Endothelial cell of umbilical vein (primary cell): ENCODE data around the gene TTC39A. TPM values are rescaled to one million over a fixed set of nuclear protein-coding genes. Genes with fewer than 3 reads are reported as not detected.

Experiments
- BruUV-seq: library from RNA; stranded (reverse); fragments of 400-500 nt; replicated peaks from 2 replicates; lab custom pipeline; 2021; lab: Mats Ljungman, UMichigan
- CTCF ChIA-PET: fragments of 300-600, 350-600 bp; sonication (Branson Sonifier 250); formaldehyde crosslinking; loops from one replicate; lab custom pipeline; 2021; ENCODE audit warnings: antibody characterized with exemption, inconsistent platforms; lab: Charles Lee
- POLR2A ChIA-PET: fragments of 300-600, 350-600 bp; sonication (Branson Sonifier 250); formaldehyde crosslinking; loops from one replicate; lab custom pipeline; 2021; ENCODE audit warnings: antibody characterized with exemption, inconsistent platforms; lab: Charles Lee
- DNase-seq: peaks from one replicate; pipeline ENCODE4 v3.0.0-alpha.2; 2011; ENCODE audit warnings: low read depth, low spot score
- FAIRE-seq: peaks from 2 replicates; lab custom pipeline; 2011; peaks lifted over from hg19 to GRCh38; lab: Jason Lieb, UNC
- H2AFZ ChIP-seq: 2 replicates; pipeline ENCODE4 v1.6.0; 2012; ENCODE audit warnings: low read depth, low read length, control low read depth, inconsistent platforms
- H3K27ac ChIP-seq: 2 replicates; pipeline ENCODE4 v1.5.1; 2011; ENCODE audit warnings: low read depth, mild to moderate bottlenecking, control low read depth, low read length, moderate library complexity; ENCODE audit not compliant: insufficient read depth
- H3K27me3 ChIP-seq, 2 experiments: 2 replicates each; pipeline versions ENCODE4 v1.6.0 to v1.6.1; 2011; ENCODE audit warnings: low read length in 2 of 2, mixed read lengths in 1 of 2; ENCODE audit not compliant: control insufficient read depth in 2 of 2, insufficient read depth in 2 of 2
- H3K36me3 ChIP-seq, 2 experiments: 2 replicates in 1 of 2; 3 replicates in 1 of 2; pipeline ENCODE4 v1.5.1; 2011; ENCODE audit warnings: low read length in 2 of 2, mild to moderate bottlenecking in 1 of 2, moderate library complexity in 1 of 2; ENCODE audit not compliant: control insufficient read depth in 2 of 2, insufficient read depth in 2 of 2; ENCODE audit errors: extremely low read depth in 1 of 2
- H3K4me1 ChIP-seq: 3 replicates; pipeline ENCODE4 v1.5.1; 2011; ENCODE audit warnings: mild to moderate bottlenecking, low read length; ENCODE audit not compliant: control insufficient read depth, insufficient read depth; ENCODE audit errors: extremely low read depth
- H3K4me2 ChIP-seq: 2 replicates; pipeline ENCODE4 v1.6.1; 2011; ENCODE audit warnings: low read length, control low read depth, mixed read lengths; ENCODE audit not compliant: insufficient read depth
- H3K4me3 ChIP-seq, 3 experiments: fragments of 200-600 bp in 1 of 3; sonication (generic), shearing (Covaris generic) in 1 of 3; replicated peaks in 1 of 3; 2 replicates each; pipeline ENCODE4 v1.5.1; 2011 to 2016; ENCODE audit warnings: control low read depth in 3 of 3, low read length in 3 of 3, mild to moderate bottlenecking in 2 of 3, inconsistent platforms in 1 of 3, low read depth in 1 of 3, moderate library complexity in 1 of 3; ENCODE audit not compliant: insufficient read depth in 1 of 3
- H3K79me2 ChIP-seq: 2 replicates; pipeline ENCODE4 v1.6.0; 2012; ENCODE audit warnings: low read length, inconsistent platforms; ENCODE audit not compliant: control insufficient read depth, insufficient read depth
- H3K9ac ChIP-seq: replicated peaks from 2 replicates; pipeline ENCODE3; 2011; ENCODE audit warnings: low read length, control low read depth; ENCODE audit not compliant: insufficient read depth; ENCODE audit errors: extremely low read depth
- H3K9me1 ChIP-seq: replicated peaks from 3 replicates; pipeline ENCODE4 v1.6.0; 2011; ENCODE audit warnings: mild to moderate bottlenecking, low read length; ENCODE audit not compliant: control insufficient read depth, insufficient read depth; ENCODE audit errors: extremely low read depth
- H3K9me3 ChIP-seq: replicated peaks from 2 replicates; pipeline ENCODE4 v1.5.1; 2012; ENCODE audit warnings: low read length, inconsistent platforms; ENCODE audit not compliant: control insufficient read depth, insufficient read depth
- H4K20me1 ChIP-seq: replicated peaks from 2 replicates; pipeline ENCODE3; 2011; ENCODE audit warnings: mild to moderate bottlenecking, low read length; ENCODE audit not compliant: control insufficient read depth, insufficient read depth; ENCODE audit errors: extremely low read depth
- EZH2 ChIP-seq: IDR thresholded peaks from 2 replicates; pipeline ENCODE4 v1.6.1; 2012; ENCODE audit warnings: borderline replicate concordance, low read depth, mild to moderate bottlenecking, moderate library complexity, low read length, inconsistent platforms; ENCODE audit not compliant: severe bottlenecking
- FOS ChIP-seq: IDR thresholded peaks from 2 replicates; pipeline ENCODE4 v1.6.1; 2011; ENCODE audit warnings: mild to moderate bottlenecking, low read length, moderate library complexity, borderline replicate concordance; ENCODE audit not compliant: insufficient read depth
- GATA2 ChIP-seq: IDR thresholded peaks from 2 replicates; pipeline ENCODE4 v1.7.0; 2011; ENCODE audit warnings: low read depth, mild to moderate bottlenecking, moderate library complexity, mixed read lengths, low read length; ENCODE audit not compliant: insufficient read length, insufficient read depth
- JUN ChIP-seq: IDR thresholded peaks from 2 replicates; pipeline ENCODE4 v1.6.1; 2011; ENCODE audit warnings: borderline replicate concordance, low read depth; ENCODE audit not compliant: insufficient read length, insufficient read depth
- MAX ChIP-seq: IDR thresholded peaks from 2 replicates; pipeline ENCODE4 v1.6.1; 2011; ENCODE audit not compliant: insufficient read depth, insufficient read length
- MYC ChIP-seq: IDR thresholded peaks from one replicate; pipeline ENCODE4 v1.6.1; 2011; ENCODE audit warnings: mild to moderate bottlenecking, low read depth, low read length
- POLR2A ChIP-seq: IDR thresholded peaks from 2 replicates; pipeline ENCODE4 v1.6.1; 2012; ENCODE audit warnings: low read depth, mild to moderate bottlenecking, control low read depth, low read length
- POLR2AphosphoS5 ChIP-seq: IDR thresholded peaks from 2 replicates; pipeline ENCODE4 v1.6.1; 2012; ENCODE audit warnings: low read depth, mild to moderate bottlenecking, control low read depth, low read length, moderate library complexity; ENCODE audit not compliant: insufficient read depth
- dilution Hi-C: fragments of 300-500 bp; cut with MboI; formaldehyde crosslinking; loops from one replicate; pipeline ENCODE4 v1.15.0; 2019; ENCODE audit warnings: low sequenced_read_pairs; ENCODE audit not compliant: extremely low pct_ligation_motif_present
- intact Hi-C: fragments of 100-400 bp; cut with micrococcal nuclease; formaldehyde crosslinking; loops from one replicate; pipeline ENCODE4 v1.10.0; 2022
- polyA plus RNA-seq, 4 experiments: library from polyadenylated mRNA; depleted of rRNA in 3 of 4; stranded (reverse) in 3 of 4; unstranded in 1 of 4; fragments of >200 nt; gene quantifications; 2 replicates each; pipeline versions ENCODE4 v1.2.1 to v1.2.3, GENCODE V29; 2011 to 2012; ENCODE audit warnings: missing spikeins in 1 of 4
- total RNA-seq: library from RNA; stranded (reverse); gene quantifications from 2 replicates; pipeline ENCODE4 v1.2.3, GENCODE V29; 2021
- TF ChIP-seq, protein P1 (sequence below), 2 donors: IDR thresholded peaks; 1 replicate in 1 of 2; 2 replicates in 1 of 2; pipeline ENCODE4 v1.5.1; 2011; ENCODE audit warnings: low read length in 2 of 2, mild to moderate bottlenecking in 2 of 2, moderate library complexity in 2 of 2, control low read depth in 1 of 2, inconsistent platforms in 1 of 2, low read depth in 1 of 2; ENCODE audit not compliant: insufficient read depth in 1 of 2; ENCODE audit errors: extremely low read depth in 1 of 2

TTC39A gene
- total and polyA plus RNA-seq, 2 donors (not counting 3 experiments of a cell fraction or from before 2014, with no cell fraction given) = 1.1 to 1.7 TPM

DNA sequence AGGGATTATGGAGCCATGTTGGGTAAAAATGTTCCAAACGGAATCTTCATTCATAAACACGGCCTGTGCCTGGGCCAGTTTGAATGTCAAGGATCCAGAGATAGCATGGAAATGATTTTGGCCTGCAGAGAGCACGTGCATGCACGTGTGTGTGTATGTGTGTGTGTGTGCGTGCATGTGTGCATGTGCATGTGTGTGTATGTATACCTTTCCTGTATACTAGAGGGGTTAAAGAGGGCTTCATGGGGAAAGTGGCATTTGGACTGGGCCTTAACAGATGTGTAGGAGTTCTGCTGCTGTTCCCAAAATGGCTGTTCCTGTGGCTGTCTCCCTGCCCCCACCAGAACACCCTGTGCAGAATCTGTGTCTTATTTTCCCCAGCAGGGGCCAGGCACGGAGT is 21.7 kb downstream of the TTC39A start:
- Histone ChIP-seq H4K20me1 (no peaks in the 10 kb centered on the region), H3K9me1 (no peaks in the 10 kb centered on the region), H3K27ac (no peak overlapping the region), H3K27me3 (no peaks in the 10 kb centered on the region), H3K9ac (no peak overlapping the region), H3K4me3 (no peak overlapping the region), H3K36me3 (no peaks in the 10 kb centered on the region), H3K9me3 (no peaks in the 10 kb centered on the region), H3K79me2 (no peaks in the 10 kb centered on the region), H3K4me1 (peaks cover 29% of the 10 kb centered on the region), H3K4me2 (no peak overlapping the region), H2AFZ (no peak overlapping the region)
- intact Hi-C loops (no loop called here), dilution Hi-C loops (no loop called here)
- no peak for DNase-seq
- no TSS peak for BruUV-seq
- POLR2A ChIA-PET = no interaction called here
- no peak for FAIRE-seq
- no peak for TF ChIP-seq EZH2
- TF ChIP-seq MYC = no peak
- no peak for TF ChIP-seq FOS
- no peak for TF ChIP-seq MAX
- TF ChIP-seq JUN = no peak
- TF ChIP-seq POLR2AphosphoS5 = no peak
- no peak for TF ChIP-seq POLR2A
- TF ChIP-seq GATA2 = no peak
- TF ChIP-seq, protein P1, sequence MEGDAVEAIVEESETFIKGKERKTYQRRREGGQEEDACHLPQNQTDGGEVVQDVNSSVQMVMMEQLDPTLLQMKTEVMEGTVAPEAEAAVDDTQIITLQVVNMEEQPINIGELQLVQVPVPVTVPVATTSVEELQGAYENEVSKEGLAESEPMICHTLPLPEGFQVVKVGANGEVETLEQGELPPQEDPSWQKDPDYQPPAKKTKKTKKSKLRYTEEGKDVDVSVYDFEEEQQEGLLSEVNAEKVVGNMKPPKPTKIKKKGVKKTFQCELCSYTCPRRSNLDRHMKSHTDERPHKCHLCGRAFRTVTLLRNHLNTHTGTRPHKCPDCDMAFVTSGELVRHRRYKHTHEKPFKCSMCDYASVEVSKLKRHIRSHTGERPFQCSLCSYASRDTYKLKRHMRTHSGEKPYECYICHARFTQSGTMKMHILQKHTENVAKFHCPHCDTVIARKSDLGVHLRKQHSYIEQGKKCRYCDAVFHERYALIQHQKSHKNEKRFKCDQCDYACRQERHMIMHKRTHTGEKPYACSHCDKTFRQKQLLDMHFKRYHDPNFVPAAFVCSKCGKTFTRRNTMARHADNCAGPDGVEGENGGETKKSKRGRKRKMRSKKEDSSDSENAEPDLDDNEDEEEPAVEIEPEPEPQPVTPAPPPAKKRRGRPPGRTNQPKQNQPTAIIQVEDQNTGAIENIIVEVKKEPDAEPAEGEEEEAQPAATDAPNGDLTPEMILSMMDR (IDR thresholded peaks at IDR 0.05; ENCODE audit: extremely low read depth in 1 of 2, insufficient read depth in 1 of 2, low read depth in 1 of 2, low read length in 2 of 2) = no peak
- CTCF ChIA-PET = no interaction called here
